Measurements from ENCODE around the gene RPS19BP1. TPM values are rescaled to one million over a fixed set of nuclear protein-coding genes. Genes with fewer than 3 reads are reported as not detected.

Gene RPS19BP1
- total and polyA plus RNA-seq, 2 of the 8 experiments (the other 6 are each of a cell fraction or from before 2014, with no cell fraction given) = 77.9 to 97.9 TPM

- Histone ChIP-seq H3K14ac (ENCODE audit: insufficient read length) (no peak overlapping the region), H3K4me2 (ENCODE audit: insufficient read depth in 1 of 2, low read depth in 2 of 2, low read length in 2 of 2) (no peak overlapping the region), H2AK5ac (ENCODE audit: low read depth, low read length) (no peak overlapping the region), H3K4ac (replicated peaks; ENCODE audit: insufficient read length, low read depth, low read length) (no peak overlapping the region), H4K5ac (ENCODE audit: insufficient read length, low read depth, low read length) (no peak overlapping the region), H4K8ac (ENCODE audit: extremely low read depth, insufficient read depth, low read length) (no peak overlapping the region), H3K9me3 (ENCODE audit: insufficient read depth in 2 of 2, low read depth in 1 of 2, low read length in 1 of 2) (no peaks in the 10 kb centered on the region), H3K56ac (replicated peaks; ENCODE audit: insufficient read length, low read depth, low read length) (no peak overlapping the region), H3K79me2 (ENCODE audit: control insufficient read depth in 1 of 2, insufficient read depth in 2 of 2, low read length in 2 of 2) (no peaks in the 10 kb centered on the region), H3K79me1 (ENCODE audit: low read depth, low read length) (no peaks in the 10 kb centered on the region), H3K23ac (ENCODE audit: insufficient read length) (no peak overlapping the region), H2BK20ac (ENCODE audit: low read length) (no peak overlapping the region), H2BK15ac (ENCODE audit: low read length) (no peak overlapping the region), H4K91ac (replicated peaks; ENCODE audit: insufficient read length, low read length) (no peak overlapping the region), H4K20me1 (replicated peaks in 1 of 2; ENCODE audit: control insufficient read depth in 1 of 2, insufficient read depth in 2 of 2, low read length in 2 of 2) (no peaks in the 10 kb centered on the region), H2BK5ac (ENCODE audit: low read depth, low read length) (no peak overlapping the region), H3K4me1 (replicated peaks in 1 of 4; ENCODE audit: control insufficient read depth in 3 of 4, insufficient read depth in 4 of 4, low read length in 3 of 4) (peaks cover 11 to 30% (median 21%) of the 10 kb centered on the region in 4 experiments), H3K23me2 (ENCODE audit: low read depth, low read length) (peaks cover 3% of the 10 kb centered on the region), H3K9ac (replicated peaks in 1 of 4; ENCODE audit: extremely low read depth in 1 of 4, low read depth in 3 of 4, low read length in 3 of 4) (no peak overlapping the region), H2BK12ac (ENCODE audit: low read depth, low read length) (no peak overlapping the region; the same call in 1 of the 2 replicates), H2BK120ac (replicated peaks; ENCODE audit: low read depth, low read length) (no peak overlapping the region), H3K27ac (ENCODE audit: low read depth, low read length) (no peak overlapping the region), H3K4me3 (ENCODE audit: extremely low read depth in 1 of 4, insufficient read depth in 2 of 4, low read depth in 3 of 4, low read length in 4 of 4) (no peak overlapping the region), H3K36me3 (ENCODE audit: control insufficient read depth in 2 of 4, insufficient read depth in 4 of 4, low read length in 3 of 4) (no peaks in the 10 kb centered on the region), H3K27me3 (replicated peaks in 1 of 4; ENCODE audit: control insufficient read depth in 3 of 4, extremely low read depth in 1 of 4, insufficient read depth in 3 of 4, low read length in 3 of 4) (no peaks in the 10 kb centered on the region; a peak in 1 of 7 replicates), H3K18ac (ENCODE audit: extremely low read depth, low read length) (no peak overlapping the region), H2AFZ (ENCODE audit: low read length) (no peak overlapping the region)
- CTCF ChIA-PET (ENCODE audit: partially characterized antibody) = interaction anchor here (0.9 to 21.9 kb wide), 10 partner anchors 8 to 498 kb away, joined by 3 to 361 read pairs (median 4); partner anchors contain the start of gene MIEF1
- FAIRE-seq (no peak), DNase-seq (ENCODE audit: low read depth in 1 of 2, low spot score in 2 of 2) (no peak)
- POLR2A ChIA-PET (ENCODE audit: partially characterized antibody) = interaction anchor here (0.6 to 2.5 kb wide), 3 partner anchors 10 to 18 kb away, joined by 3 to 8 read pairs (median 7); partner anchors contain the start of gene ATF4
- WGBS, 2 experiments (ENCODE audit: extremely low coverage in 1 of 2, insufficient coverage in 1 of 2, insufficient read length in 1 of 2, insufficient replicate concordance in 2 of 2, low coverage in 1 of 2, low lambda C conversion rate in 2 of 2, missing lambda C conversion rate in 1 of 2) = 42% methylated on average over 2 of the region's 2 CpGs; no CpG with 5 or more reads in 1 of the 2 experiments
- TF ChIP-seq ASH2L (IDR thresholded peaks at IDR 0.05; ENCODE audit: low read length) (no peak), TBP (IDR thresholded peaks at IDR 0.05; ENCODE audit: low read depth, low read length) (no peak), JUN (IDR thresholded peaks at IDR 0.05; ENCODE audit: low read depth, low read length) (no peak), CEBPB (IDR thresholded peaks at IDR 0.05; ENCODE audit: low read depth, low read length) (no peak), YY1 (IDR thresholded peaks at IDR 0.05; ENCODE audit: low read depth, low read length) (no peak)
Observed at GRCh38 chr22:39537975-39538374, 5.4 kb upstream of the RPS19BP1 start.
